OCI-LY3 (cell line): ENCODE data around the gene MYCBP2.

ENCODE experiments used
- CTCF ChIP-seq: fragments of 200-600, 300-600 bp; sonication (generic); IDR thresholded peaks from 2 replicates; pipeline ENCODE4 v1.5.1; 2014; ENCODE audit warnings: antibody characterized with exemption, low read length, low read depth
- EZH2phosphoT487 ChIP-seq: fragments of 200-600 bp; shearing (Covaris generic); IDR thresholded peaks from 2 replicates; pipeline ENCODE4 v1.6.1; 2018; ENCODE audit warnings: antibody characterized with exemption, mixed run types, low read depth

- TF ChIP-seq CTCF: no peak
- no peak for TF ChIP-seq EZH2phosphoT487
Observed at GRCh38 chr13:77190349-77190958, 136.4 kb downstream of the MYCBP2 start.
